Medulla oblongata (tissue), 1 donor: ENCODE measurements around the gene PCSK7.
"Not testable (repeated sequence)": the region's sequence is repeated elsewhere in the genome, so short reads cannot be mapped to it uniquely, and the experiment has no call there.

Experiments
- DNase-seq: peaks from one replicate; pipeline ENCODE4 v3.0.0-alpha.2; 2015; ENCODE audit errors: extremely low spot score

The PCSK7 gene

GRCh38 chr11:117217141-117218084 lies 14.5 kb downstream of the PCSK7 start:
- no peak for DNase-seq

DNA sequence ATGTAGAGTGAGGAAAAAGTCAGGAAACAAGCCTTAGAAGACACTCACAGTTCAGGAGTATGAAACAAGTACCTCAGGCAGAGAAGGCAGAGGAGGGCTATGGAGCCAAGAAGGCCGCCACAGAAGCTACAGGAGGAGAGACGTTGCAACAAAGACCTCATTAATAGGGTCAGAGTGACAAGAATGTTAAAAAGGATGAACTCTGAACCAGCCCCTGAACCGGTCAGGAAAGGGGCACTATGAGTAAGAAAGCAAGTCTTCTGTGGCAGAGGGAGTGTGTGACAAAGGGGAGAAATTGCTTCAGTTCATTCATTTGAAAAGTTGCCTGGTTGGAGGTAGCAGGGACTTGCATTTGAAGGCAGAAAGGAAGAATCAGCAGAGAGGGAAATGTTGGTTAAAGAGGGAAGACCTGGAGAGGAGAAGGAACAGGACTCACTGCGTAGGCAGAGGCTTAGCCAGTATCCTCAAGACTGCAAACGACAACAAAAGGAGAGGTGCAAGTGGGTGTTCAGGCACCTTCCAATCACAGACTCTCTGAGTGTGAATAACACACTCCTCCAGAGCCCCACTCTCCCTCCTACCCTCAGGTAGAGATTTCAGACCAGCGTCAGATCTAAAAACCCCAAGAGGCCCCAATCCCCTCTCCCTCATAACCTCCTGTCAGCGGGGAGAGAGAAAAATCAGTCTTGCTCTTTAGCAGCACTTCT lies 17.3 kb downstream of the PCSK7 start:
- no peak for DNase-seq

- DNase-seq, result no peak
Measured at GRCh38 chr11:117212697-117213355, 19.0 kb downstream of the PCSK7 start.

GRCh38 chr11:117210620-117211019 lies 21.3 kb downstream of the PCSK7 start:
- DNase-seq, result no peak

DNA sequence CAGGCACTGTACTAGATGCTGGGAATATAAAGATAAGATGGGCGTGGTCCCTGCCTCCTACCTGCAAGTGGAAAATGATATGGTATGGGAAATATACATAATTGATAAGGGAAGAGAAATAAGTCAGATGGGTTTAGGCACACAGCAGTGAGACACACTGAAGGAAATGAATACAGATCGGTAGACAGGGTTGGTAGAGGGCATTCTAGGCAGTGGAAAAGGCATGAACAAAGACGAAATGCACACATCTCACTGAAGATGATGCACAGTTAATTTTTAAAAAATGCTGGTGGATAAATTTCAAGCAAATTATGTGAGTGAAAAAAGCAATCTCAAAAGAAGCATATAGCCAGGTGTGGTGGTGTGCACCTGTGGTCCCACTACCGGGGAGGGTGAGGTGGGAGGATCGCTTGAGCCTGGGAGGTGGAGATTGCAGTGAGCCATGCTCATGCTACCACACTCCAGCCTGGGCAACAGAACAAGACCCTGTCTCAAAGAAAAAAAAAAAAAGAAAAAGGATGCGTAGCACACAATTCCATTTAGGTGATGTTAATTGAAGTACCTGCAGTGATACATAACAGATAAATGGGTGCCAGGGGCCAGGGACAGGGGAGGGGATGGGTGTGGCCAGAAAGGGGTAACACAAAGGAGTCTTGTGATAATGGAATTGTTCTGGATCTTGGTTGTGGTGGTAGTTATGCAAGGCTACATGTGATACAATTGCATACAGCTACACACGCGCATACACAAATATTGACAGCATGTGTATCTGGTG lies 22.3 kb downstream of the PCSK7 start:
- DNase-seq, result not testable (repeated sequence)

DNA sequence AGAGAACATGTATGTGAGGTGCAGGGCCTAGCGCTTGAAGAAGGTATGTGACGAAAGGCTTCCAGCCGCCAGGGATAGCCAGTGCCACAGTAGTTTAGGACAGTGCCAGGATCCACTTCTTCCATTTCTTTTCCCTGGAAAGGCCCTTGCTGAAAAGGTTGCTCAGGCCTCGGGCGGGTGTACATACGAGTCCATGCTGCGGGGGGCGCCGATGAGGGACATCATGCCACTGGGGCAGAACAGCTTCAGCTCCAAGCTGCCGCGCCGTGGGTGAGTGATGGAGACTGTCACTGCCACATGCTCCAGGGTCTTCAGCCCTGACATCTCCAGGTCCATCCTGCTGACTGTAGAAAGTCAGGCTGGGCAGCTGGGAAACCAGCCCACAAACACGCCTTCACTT lies 23.2 kb downstream of the PCSK7 start:
- DNase-seq, result not testable (repeated sequence)

DNA sequence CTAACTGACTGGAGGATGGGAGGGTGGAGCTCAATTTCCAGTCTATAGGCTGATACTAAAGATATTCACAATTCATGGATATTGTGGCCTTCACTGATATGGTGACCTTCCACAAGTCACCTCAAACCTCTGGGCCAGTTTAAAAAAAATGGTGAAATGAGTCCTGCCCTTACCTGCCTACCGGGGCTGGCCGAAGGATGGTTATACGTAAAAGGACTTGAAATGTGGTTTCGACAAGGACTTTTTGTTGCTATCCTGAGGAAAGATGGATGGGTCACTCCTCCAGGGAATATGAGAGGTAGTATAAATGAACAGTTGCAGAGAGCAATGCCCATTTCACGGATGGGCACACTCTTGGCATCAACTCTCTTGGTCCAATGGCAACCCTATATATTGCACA lies 24.4 kb downstream of the PCSK7 start:
- DNase-seq, result not testable (repeated sequence)

DNA sequence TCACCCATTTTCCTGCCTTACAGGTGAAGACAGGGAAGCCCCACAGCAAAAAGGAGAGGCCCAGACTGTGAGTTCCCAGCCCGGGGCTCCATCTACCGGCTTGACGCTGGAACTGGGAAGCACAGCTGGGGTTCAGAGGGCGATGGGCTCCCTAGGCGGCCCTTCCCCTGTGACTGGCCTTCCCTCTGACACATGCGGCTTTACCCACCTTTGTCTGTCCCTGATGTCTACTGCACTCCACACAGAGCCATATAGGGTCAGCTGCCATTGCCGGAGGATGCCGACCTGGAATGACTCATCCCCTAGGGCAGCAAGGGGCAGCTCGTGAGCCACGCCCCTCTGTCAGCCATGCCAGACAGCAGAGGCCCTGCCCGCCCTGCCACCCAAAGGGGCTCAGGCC lies 25.0 kb downstream of the PCSK7 start:
- not testable (repeated sequence) for DNase-seq

DNA sequence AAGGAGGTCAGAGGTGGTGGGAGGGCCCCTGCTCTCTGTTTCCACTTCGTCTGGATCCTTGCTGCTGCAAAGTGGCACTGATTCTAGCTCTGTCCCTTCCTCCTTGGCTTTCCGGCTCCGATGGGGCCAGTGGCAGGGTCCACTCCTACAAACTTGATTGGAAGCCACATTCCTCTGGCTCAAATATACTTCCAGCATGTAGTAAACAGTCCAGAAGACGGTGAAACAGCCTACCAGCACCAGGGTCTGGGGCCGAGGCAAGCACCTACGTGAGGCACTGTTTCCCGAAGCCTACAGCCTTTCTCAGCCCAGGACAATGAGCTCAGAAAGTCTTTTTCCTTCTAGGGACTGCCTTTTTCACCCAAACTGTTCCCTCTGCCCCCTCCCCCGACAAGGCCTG lies 25.8 kb downstream of the PCSK7 start:
- DNase-seq, result not testable (repeated sequence)

DNA sequence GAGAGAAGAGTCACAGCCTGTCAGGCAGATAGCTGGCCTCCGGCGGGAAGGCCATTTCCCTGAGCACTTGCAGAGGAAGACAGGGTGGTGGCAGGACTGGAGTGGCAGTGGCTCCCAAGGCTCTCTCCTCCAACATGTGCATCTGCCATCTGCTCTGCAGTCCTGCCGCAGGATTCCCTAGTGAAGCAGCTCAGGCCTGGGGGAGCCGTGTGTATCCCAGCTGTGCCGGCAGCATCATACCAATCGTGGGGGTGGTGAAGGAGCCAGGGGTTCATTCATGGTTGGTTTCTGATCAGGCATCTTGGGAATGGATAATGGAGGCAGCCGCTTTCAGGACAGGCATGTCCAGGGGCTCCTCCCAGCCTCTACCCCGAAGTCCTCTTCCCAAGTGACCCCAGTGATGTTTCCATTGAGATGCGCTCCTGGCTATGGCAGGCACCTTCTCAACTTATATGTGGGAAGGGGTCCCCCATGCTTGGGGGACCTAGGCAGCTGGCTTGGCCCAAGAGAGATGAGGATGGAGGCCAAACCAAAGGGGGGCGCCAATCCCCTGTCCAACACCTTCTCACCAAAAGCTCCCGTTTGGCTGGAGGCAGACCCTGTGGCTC lies 26.6 kb downstream of the PCSK7 start:
- no peak for DNase-seq

DNA sequence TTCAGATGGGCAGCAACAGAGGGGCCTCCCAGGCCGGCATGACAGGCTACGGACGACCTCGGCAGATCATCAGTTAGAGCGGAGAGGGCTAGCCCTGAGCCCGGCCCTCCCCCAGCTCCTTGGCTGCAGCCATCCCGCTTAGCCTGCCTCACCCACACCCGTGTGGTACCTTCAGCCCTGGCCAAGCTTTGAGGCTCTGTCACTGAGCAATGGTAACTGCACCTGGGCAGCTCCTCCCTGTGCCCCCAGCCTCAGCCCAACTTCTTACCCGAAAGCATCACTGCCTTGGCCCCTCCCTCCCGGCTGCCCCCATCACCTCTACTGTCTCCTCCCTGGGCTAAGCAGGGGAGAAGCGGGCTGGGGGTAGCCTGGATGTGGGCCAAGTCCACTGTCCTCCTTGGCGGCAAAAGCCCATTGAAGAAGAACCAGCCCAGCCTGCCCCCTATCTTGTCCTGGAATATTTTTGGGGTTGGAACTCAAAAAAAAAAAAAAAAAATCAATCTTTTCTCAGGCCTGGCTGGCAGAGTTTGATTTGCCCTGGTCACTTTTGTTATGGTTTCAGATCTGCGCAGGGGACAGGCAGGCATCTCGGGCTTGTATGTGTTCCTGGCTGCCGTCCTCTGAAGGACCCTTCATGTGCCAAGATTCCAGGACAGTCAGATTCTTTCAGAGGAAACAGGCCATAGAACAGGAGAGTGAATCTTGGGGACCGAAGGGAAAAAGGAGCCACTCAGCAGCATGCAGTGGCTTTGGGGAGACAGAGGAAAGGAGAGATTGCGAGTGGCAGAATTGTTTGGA lies 27.4 kb downstream of the PCSK7 start:
- DNase-seq, result no peak

DNA sequence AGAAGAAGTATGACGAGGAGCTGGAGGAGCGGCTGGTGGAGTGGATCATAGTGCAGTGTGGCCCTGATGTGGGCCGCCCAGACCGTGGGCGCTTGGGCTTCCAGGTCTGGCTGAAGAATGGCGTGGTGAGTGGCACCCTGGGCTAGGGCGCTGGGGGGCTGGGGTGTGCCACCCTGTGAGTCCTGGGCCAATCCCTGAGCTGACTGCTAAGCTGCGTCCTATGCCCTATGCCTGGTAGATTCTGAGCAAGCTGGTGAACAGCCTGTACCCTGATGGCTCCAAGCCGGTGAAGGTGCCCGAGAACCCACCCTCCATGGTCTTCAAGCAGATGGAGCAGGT lies 28.8 kb downstream of the PCSK7 start:
- DNase-seq, result no peak

DNA sequence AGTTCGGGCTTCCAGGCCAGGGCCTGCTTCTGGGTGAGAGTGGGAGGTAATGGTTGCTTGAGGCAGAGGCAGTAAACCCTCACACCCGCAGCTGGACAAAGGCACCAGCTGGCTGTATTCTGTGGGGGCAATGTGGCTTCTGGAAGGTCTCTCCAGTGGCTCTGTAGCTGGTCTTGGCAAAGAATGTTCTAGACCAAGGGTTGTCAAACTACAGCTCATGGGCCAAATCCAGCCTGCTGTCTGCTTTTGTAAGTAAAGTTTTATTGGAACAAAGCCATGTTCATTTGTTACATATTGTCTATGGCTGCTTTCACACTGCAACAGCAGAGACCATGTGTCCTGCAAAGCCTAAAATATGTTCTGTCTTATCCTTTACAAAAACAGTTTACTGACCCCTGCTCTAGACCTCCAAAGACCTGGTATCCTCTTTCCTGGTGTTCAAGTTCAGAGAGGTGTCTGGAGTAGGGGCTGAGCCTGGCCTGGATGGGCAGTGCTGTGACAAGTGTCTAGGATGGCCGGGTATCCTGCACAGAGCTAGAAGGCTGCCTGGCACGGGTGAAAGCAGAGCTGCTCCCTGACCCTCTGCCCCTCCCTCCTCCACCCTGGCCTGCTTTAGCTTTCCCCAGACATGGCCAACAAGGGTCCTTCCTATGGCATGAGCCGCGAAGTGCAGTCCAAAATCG lies 29.3 kb downstream of the PCSK7 start:
- DNase-seq, result no peak

GRCh38 chr11:117201658-117202305 lies 30.1 kb downstream of the PCSK7 start:
- DNase-seq, result no peak

GRCh38 chr11:117200813-117201657 lies 30.8 kb downstream of the PCSK7 start:
- no peak for DNase-seq

- no peak for DNase-seq
Measured at GRCh38 chr11:117199916-117200812, 31.7 kb downstream of the PCSK7 start.
